H9 (cell line): Measurements from ENCODE around the gene SMPD4. TPM values are rescaled to one million over a fixed set of nuclear protein-coding genes. Genes with fewer than 3 reads are reported as not detected.
A peak's percentile ranks its signal among the peaks of the same experiment; 100 is the strongest.
"Not testable (repeated sequence)": the region's sequence is repeated elsewhere in the genome, so short reads cannot be mapped to it uniquely, and the experiment has no call there.

Source experiments
- DNase-seq: peaks from one replicate; pipeline ENCODE4 v3.0.0-alpha.2; 2017
- H2AFZ ChIP-seq: one replicate; pipeline ENCODE4 v1.6.1; 2013; ENCODE audit warnings: mild to moderate bottlenecking, low read length, control low read depth, moderate library complexity
- H2AK5ac ChIP-seq: 2 replicates; pipeline ENCODE4 v1.6.1; 2013; ENCODE audit warnings: low read length, control low read depth, mixed read lengths; ENCODE audit not compliant: insufficient read length
- H2BK120ac ChIP-seq: one replicate; pipeline ENCODE4 v1.6.1; 2013; ENCODE audit warnings: low read depth, mild to moderate bottlenecking, low read length, control low read depth, inconsistent platforms; ENCODE audit not compliant: poor library complexity, severe bottlenecking
- H2BK12ac ChIP-seq: 2 replicates; pipeline ENCODE4 v1.6.1; 2013; ENCODE audit warnings: low read length, control low read depth, mixed read lengths, low read depth; ENCODE audit not compliant: insufficient read length
- H2BK15ac ChIP-seq: 2 replicates; pipeline ENCODE4 v1.6.1; 2013; ENCODE audit warnings: low read depth, low read length, control low read depth
- H2BK20ac ChIP-seq: one replicate; pipeline ENCODE4 v1.6.1; 2013; ENCODE audit warnings: low read depth, mild to moderate bottlenecking, low read length, control low read depth, inconsistent platforms; ENCODE audit not compliant: poor library complexity, severe bottlenecking
- H2BK5ac ChIP-seq: 2 replicates; pipeline ENCODE4 v1.6.1; 2013; ENCODE audit warnings: low read length, control low read depth, mixed read lengths; ENCODE audit not compliant: insufficient read length
- H3K14ac ChIP-seq: 2 replicates; pipeline ENCODE4 v1.6.1; 2013; ENCODE audit warnings: low read length, control low read depth; ENCODE audit not compliant: insufficient read depth
- H3K18ac ChIP-seq: 2 replicates; pipeline ENCODE4 v1.6.1; 2013; ENCODE audit warnings: low read depth, mild to moderate bottlenecking, mixed read lengths, low read length, control low read depth; ENCODE audit not compliant: insufficient read length
- H3K23ac ChIP-seq: 2 replicates; pipeline ENCODE4 v1.6.1; 2013; ENCODE audit warnings: low read length, control low read depth, mixed read lengths, low read depth; ENCODE audit not compliant: insufficient read length
- H3K23me2 ChIP-seq: 2 replicates; pipeline ENCODE4 v1.6.1; 2013; ENCODE audit warnings: low read depth, mild to moderate bottlenecking, mixed read lengths, low read length, control low read depth; ENCODE audit not compliant: insufficient read length, poor library complexity, severe bottlenecking
- H3K27ac ChIP-seq: 2 replicates; pipeline ENCODE4 v1.5.1; 2013; ENCODE audit warnings: low read length, control low read depth, mixed read lengths, low read depth; ENCODE audit not compliant: insufficient read length
- H3K27me3 ChIP-seq: 2 replicates; pipeline ENCODE4 v1.6.1; 2013; ENCODE audit warnings: low read length, control low read depth, inconsistent platforms; ENCODE audit not compliant: insufficient read depth
- H3K4ac ChIP-seq: 2 replicates; pipeline ENCODE4 v1.6.1; 2013; ENCODE audit warnings: low read depth, mild to moderate bottlenecking, control low read depth, inconsistent platforms, low read length, moderate library complexity
- H3K4me1 ChIP-seq: 2 replicates; pipeline ENCODE4 v1.6.1; 2013; ENCODE audit warnings: low read length, control low read depth, inconsistent platforms; ENCODE audit not compliant: insufficient read depth
- H3K4me2 ChIP-seq: 2 replicates; pipeline ENCODE4 v1.6.1; 2013; ENCODE audit warnings: low read length, control low read depth, mixed read lengths; ENCODE audit not compliant: insufficient read length, insufficient read depth
- H3K56ac ChIP-seq: 2 replicates; pipeline ENCODE4 v1.6.1; 2013; ENCODE audit warnings: low read depth, mild to moderate bottlenecking, mixed read lengths, low read length, control low read depth; ENCODE audit not compliant: insufficient read length
- H3K79me1 ChIP-seq: 2 replicates; pipeline ENCODE4 v1.6.1; 2013; ENCODE audit warnings: low read depth, mild to moderate bottlenecking, moderate library complexity, low read length, control low read depth, inconsistent platforms; ENCODE audit not compliant: insufficient read depth, poor library complexity, severe bottlenecking
- H3K79me2 ChIP-seq: 2 replicates; pipeline ENCODE4 v1.6.1; 2013; ENCODE audit warnings: low read length, control low read depth, inconsistent platforms; ENCODE audit not compliant: insufficient read depth
- H3K9ac ChIP-seq: 2 replicates; pipeline ENCODE4 v1.6.1; 2013; ENCODE audit warnings: low read length, control low read depth, mixed read lengths; ENCODE audit not compliant: insufficient read length; ENCODE audit errors: extremely low read depth
- H3K9me3 ChIP-seq: one replicate; pipeline ENCODE4 v1.6.1; 2013; ENCODE audit warnings: low read depth, low read length, inconsistent platforms; ENCODE audit not compliant: control insufficient read depth
- H3T11ph ChIP-seq: one replicate; pipeline ENCODE4 v1.6.1; 2013; ENCODE audit warnings: mild to moderate bottlenecking, low read length, control low read depth, inconsistent platforms
- H4K20me1 ChIP-seq: one replicate; pipeline ENCODE4 v1.6.1; 2013; ENCODE audit not compliant: control insufficient read depth, insufficient read length, insufficient read depth
- H4K5ac ChIP-seq: 2 replicates; pipeline ENCODE4 v1.6.1; 2013; ENCODE audit warnings: low read depth, mild to moderate bottlenecking, mixed read lengths, low read length, control low read depth; ENCODE audit not compliant: insufficient read length
- H4K8ac ChIP-seq: replicated peaks from 2 replicates; pipeline ENCODE4 v1.6.1; 2013; ENCODE audit warnings: low read length, control low read depth, mixed read lengths, low read depth; ENCODE audit not compliant: insufficient read length
- H4K91ac ChIP-seq: 2 replicates; pipeline ENCODE4 v1.6.1; 2013; ENCODE audit warnings: low read depth, mild to moderate bottlenecking, moderate library complexity, mixed read lengths, low read length, control low read depth; ENCODE audit not compliant: insufficient read length
- H3K27ac Mint-ChIP-seq, 3 experiments: 2 replicates in 2 of 3; 3 replicates in 1 of 3; pipeline ENCODE4 v1.8.0; 2020 to 2021; ENCODE audit warnings: mixed read lengths in 3 of 3, mild to moderate bottlenecking in 1 of 3, moderate library complexity in 1 of 3
- H3K27me3 Mint-ChIP-seq: 2 replicates; pipeline ENCODE4 v1.8.0; 2021; ENCODE audit warnings: low read depth, mild to moderate bottlenecking, moderate library complexity, mixed read lengths
- H3K36me3 Mint-ChIP-seq, 3 experiments: 2 replicates in 2 of 3; 3 replicates in 1 of 3; pipeline ENCODE4 v1.8.0; 2020 to 2021; ENCODE audit warnings: low read depth in 3 of 3, mixed read lengths in 3 of 3; ENCODE audit not compliant: insufficient read depth in 1 of 3
- H3K4me1 Mint-ChIP-seq, 2 experiments: 2 replicates each; pipeline ENCODE4 v1.8.0; 2020; ENCODE audit warnings: mixed read lengths in 2 of 2
- H3K4me3 Mint-ChIP-seq, 2 experiments: 2 replicates in 1 of 2; 3 replicates in 1 of 2; pipeline ENCODE4 v1.8.0; 2020 to 2021; ENCODE audit warnings: mild to moderate bottlenecking in 2 of 2, mixed read lengths in 2 of 2, moderate library complexity in 1 of 2
- H3K9me3 Mint-ChIP-seq, 2 experiments: 2 replicates in 1 of 2; 3 replicates in 1 of 2; pipeline ENCODE4 v1.8.0; 2020; ENCODE audit warnings: mild to moderate bottlenecking in 2 of 2, mixed read lengths in 2 of 2, moderate library complexity in 1 of 2
- WGBS: extraction: QIAGEN DNeasy Blood & Tissue Kit; methylation state at CpG from one replicate; pipeline ENCODE4 v1.1.7; 2013; ENCODE audit warnings: missing lambda C conversion rate, low lambda C conversion rate, mixed read lengths; ENCODE audit not compliant: insufficient read length; ENCODE audit errors: extremely low coverage; 5-methylcytosine and 5-hydroxymethylcytosine counted together
- total RNA-seq: library from RNA; stranded (reverse); gene quantifications from 2 replicates; pipeline ENCODE4 v1.2.1, GENCODE V29; 2021
- TF ChIP-seq, protein P1 (sequence below): fragments of 200-600 bp; sonication (generic); conservative IDR thresholded peaks from 3 replicates; pipeline ENCODE4 v1.8.0; 2021; ENCODE audit warnings: antibody characterized with exemption, mild to moderate bottlenecking

The SMPD4 gene
- total RNA-seq, 1 experiment from 2014 or later, result 105 TPM

DNA sequence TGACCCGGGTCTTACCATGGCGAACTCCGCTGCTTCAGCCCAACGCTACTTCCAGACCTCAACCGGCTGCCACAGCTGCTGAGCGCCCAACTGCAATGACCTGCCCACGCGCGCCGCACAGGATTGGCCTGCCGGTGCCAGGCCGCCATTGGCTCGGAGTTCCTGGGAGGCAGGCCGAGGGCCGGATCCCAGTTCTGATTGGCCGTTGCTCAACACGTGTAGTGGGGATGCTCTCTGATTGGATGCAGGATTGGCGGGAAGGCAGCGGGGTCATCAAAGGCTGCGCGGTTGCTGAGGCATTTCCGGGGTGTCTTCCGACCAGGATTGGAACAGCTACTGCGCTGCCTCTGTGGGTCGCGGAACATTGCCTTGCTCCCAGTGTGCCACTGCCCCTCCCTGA, 16.9 kb upstream of the SMPD4 start, which contains the start of gene TUBA3E:
Gene TUBA3E, minus strand, starts transcription at position 97 of the 400 bp plus-strand sequence. Its CDS starts 79 bp downstream, at position 18.
- Histone ChIP-seq H4K20me1 (no peaks in the 10 kb centered on the region), H3K27me3 (no peaks in the 10 kb centered on the region), H2BK15ac (no peak within 1 kb of the TSS), H3K4ac (no peak within 1 kb of the TSS), H3K56ac (no peak within 1 kb of the TSS), H2BK5ac (no peak within 1 kb of the TSS), H3K4me1 (no peaks in the 10 kb centered on the region), H4K5ac (no peak within 1 kb of the TSS), H3K79me1 (no peaks in the 10 kb centered on the region), H3K9ac (no peak within 1 kb of the TSS), H2BK120ac (no peak within 1 kb of the TSS), H2BK12ac (no peak within 1 kb of the TSS), H2BK20ac (no peak within 1 kb of the TSS), H3K4me2 (no peak within 1 kb of the TSS), H3K27ac (no peak within 1 kb of the TSS), H3K79me2 (no peaks in the 10 kb centered on the region), H3K23me2 (no peaks in the 10 kb centered on the region), H3K14ac (no peak within 1 kb of the TSS), H3K23ac (no peak within 1 kb of the TSS), H2AK5ac (no peak within 1 kb of the TSS), H3K9me3 (no peaks in the 10 kb centered on the region), H3T11ph (no peak within 1 kb of the TSS), H4K91ac (no peak within 1 kb of the TSS), H4K8ac (no peak within 1 kb of the TSS), H3K18ac (no peak within 1 kb of the TSS), H2AFZ (no peak within 1 kb of the TSS)
- peak within 1 kb of the TSS in 1 of 3 experiments; percentile 44; a peak in 1 of 7 replicates for H3K27ac Mint-ChIP-seq
- no peak for DNase-seq
- TF ChIP-seq, protein P1, sequence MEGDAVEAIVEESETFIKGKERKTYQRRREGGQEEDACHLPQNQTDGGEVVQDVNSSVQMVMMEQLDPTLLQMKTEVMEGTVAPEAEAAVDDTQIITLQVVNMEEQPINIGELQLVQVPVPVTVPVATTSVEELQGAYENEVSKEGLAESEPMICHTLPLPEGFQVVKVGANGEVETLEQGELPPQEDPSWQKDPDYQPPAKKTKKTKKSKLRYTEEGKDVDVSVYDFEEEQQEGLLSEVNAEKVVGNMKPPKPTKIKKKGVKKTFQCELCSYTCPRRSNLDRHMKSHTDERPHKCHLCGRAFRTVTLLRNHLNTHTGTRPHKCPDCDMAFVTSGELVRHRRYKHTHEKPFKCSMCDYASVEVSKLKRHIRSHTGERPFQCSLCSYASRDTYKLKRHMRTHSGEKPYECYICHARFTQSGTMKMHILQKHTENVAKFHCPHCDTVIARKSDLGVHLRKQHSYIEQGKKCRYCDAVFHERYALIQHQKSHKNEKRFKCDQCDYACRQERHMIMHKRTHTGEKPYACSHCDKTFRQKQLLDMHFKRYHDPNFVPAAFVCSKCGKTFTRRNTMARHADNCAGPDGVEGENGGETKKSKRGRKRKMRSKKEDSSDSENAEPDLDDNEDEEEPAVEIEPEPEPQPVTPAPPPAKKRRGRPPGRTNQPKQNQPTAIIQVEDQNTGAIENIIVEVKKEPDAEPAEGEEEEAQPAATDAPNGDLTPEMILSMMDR, result no peak
- H3K36me3 Mint-ChIP-seq, result no peaks in the 10 kb centered on the region
- no peak within 1 kb of the TSS for H3K4me3 Mint-ChIP-seq
- H3K4me1 Mint-ChIP-seq, result no peaks in the 10 kb centered on the region
- H3K27me3 Mint-ChIP-seq, result peaks cover 10% of the 10 kb centered on the region
- WGBS, result no CpG with 5 or more reads among the region's 26 CpGs
- H3K9me3 Mint-ChIP-seq, result no peaks in the 10 kb centered on the region; a peak in 1 of 5 replicates

DNA sequence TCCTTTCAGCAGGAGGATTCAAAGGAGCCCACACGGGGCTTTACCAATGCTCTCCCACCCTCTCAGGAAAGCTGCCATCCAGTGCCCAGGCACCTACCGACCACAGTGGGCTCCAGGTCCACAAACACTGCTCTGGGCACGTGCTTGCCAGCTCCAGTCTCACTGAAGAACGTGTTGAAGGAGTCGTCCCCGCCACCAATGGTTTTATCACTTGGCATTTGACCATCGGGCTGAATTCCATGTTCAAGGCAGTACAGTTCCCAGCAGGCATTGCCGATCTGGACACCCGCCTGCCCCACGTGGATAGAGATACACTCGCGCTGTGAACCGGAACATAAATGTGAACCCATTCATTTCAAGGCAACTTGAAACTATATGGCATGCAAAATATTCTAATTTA, 14.7 kb upstream of the SMPD4 start:
- not testable (repeated sequence) for H2AK5ac ChIP-seq, DNase-seq, H3K4me1 Mint-ChIP-seq, H2BK120ac ChIP-seq, H3K4ac ChIP-seq, H3K4me3 Mint-ChIP-seq, H3K4me1 ChIP-seq, H3K27me3 ChIP-seq, H3K56ac ChIP-seq, H4K91ac ChIP-seq, H3K36me3 Mint-ChIP-seq, H3K27ac Mint-ChIP-seq, H2BK15ac ChIP-seq, H4K20me1 ChIP-seq, H3K27ac ChIP-seq, H4K8ac ChIP-seq, H3K23ac ChIP-seq, H3K14ac ChIP-seq, H2BK5ac ChIP-seq, H3K9me3 Mint-ChIP-seq, H4K5ac ChIP-seq, H3K23me2 ChIP-seq, H3K79me1 ChIP-seq, H3K4me2 ChIP-seq, H3K9ac ChIP-seq, H3K9me3 ChIP-seq, H2AFZ ChIP-seq, H3T11ph ChIP-seq, H3K79me2 ChIP-seq, H2BK20ac ChIP-seq, H2BK12ac ChIP-seq, H3K18ac ChIP-seq
- H3K27me3 Mint-ChIP-seq, result peaks cover 10% of the 10 kb centered on the region
- WGBS, result no CpG with 5 or more reads among the region's 13 CpGs
